Body of pancreas (tissue), 4 donors: ENCODE data around the gene PSMD13. TPM values are rescaled to one million over a fixed set of nuclear protein-coding genes. Genes with fewer than 3 reads are reported as not detected.

Experiments
- ATAC-seq: fragments of 150-250 bp; one replicate; pipeline ENCODE4 v1.9.1; 2016
- DNase-seq, 4 donors: peaks; one replicate each; pipeline ENCODE4 v3.0.0-alpha.2; 2019
- H3K27ac ChIP-seq, 4 donors: fragments of 200-600 bp; sonication (generic); 1 replicate in 3 of 4; 2 replicates in 1 of 4; pipeline versions ENCODE4 v1.5.1 to v1.6.1; 2016 to 2019; ENCODE audit warnings: mild to moderate bottlenecking in 1 of 4, mixed read lengths in 1 of 4, moderate library complexity in 1 of 4
- H3K27me3 ChIP-seq, 2 donors: fragments of 200-600 bp; sonication (generic); one replicate each; pipeline ENCODE4 v1.6.0; 2016; ENCODE audit warnings: mild to moderate bottlenecking in 1 of 2
- H3K36me3 ChIP-seq, 2 donors: fragments of 200-600 bp; sonication (generic); replicated peaks in 1 of 2; 2 replicates each; pipeline ENCODE4 v1.5.1; 2016; ENCODE audit warnings: low read depth in 2 of 2; ENCODE audit not compliant: insufficient read depth in 1 of 2
- H3K4me1 ChIP-seq: fragments of 200-600 bp; sonication (generic); one replicate; pipeline ENCODE4 v1.6.0; 2016
- H3K4me3 ChIP-seq, 2 donors: fragments of 200-600 bp; sonication (generic); 1 replicate in 1 of 2; 2 replicates in 1 of 2; pipeline ENCODE4 v1.5.1; 2016 to 2019
- H3K9me3 ChIP-seq, 3 donors: fragments of 200-600 bp; sonication (generic); 1 replicate in 2 of 3; 2 replicates in 1 of 3; pipeline ENCODE4 v1.5.1; 2016
- POLR2A ChIP-seq, 3 donors: fragments of 450-650 bp; IDR thresholded peaks; one replicate each; pipeline ENCODE4 v1.6.1; 2016; ENCODE audit warnings: antibody characterized with exemption in 3 of 3, mild to moderate bottlenecking in 2 of 3
- WGBS, 2 donors: methylation state at CpG; one replicate each; pipeline ENCODE4 v1.1.5; 2017; 5-methylcytosine and 5-hydroxymethylcytosine counted together
- intact Hi-C: fragments of 100-400 bp; cut with DNase I; formaldehyde crosslinking; loops from one replicate; pipeline ENCODE4 v1.15.1; 2023
- total RNA-seq, 2 donors: library from RNA; depleted of rRNA; stranded (reverse); fragments of >200 nt; gene quantifications; one replicate each; pipeline ENCODE4 v1.1.0, GENCODE V29; 2016
- TF ChIP-seq, protein P1 (sequence below), 7 experiments: fragments of 450-650 bp in 4 of 7; fragments of 200-600 bp in 3 of 7; sonication (generic) in 3 of 7; IDR thresholded peaks; one replicate each; pipeline ENCODE4 v1.5.1; 2016 to 2019; ENCODE audit warnings: antibody characterized with exemption in 7 of 7

Gene PSMD13
- total RNA-seq, 2 donors from 2014 or later, result 40.2 to 52.4 TPM

- peak in 2 of 4 donors; percentile 11 to 14 for DNase-seq
- intact Hi-C loops, result loop anchor here (5.0 kb wide), 1 partner anchor 53 kb away; no protein-coding TSS in a partner anchor
Measured at GRCh38 chr11:295351-296170, 58.8 kb downstream of the PSMD13 start.

DNA sequence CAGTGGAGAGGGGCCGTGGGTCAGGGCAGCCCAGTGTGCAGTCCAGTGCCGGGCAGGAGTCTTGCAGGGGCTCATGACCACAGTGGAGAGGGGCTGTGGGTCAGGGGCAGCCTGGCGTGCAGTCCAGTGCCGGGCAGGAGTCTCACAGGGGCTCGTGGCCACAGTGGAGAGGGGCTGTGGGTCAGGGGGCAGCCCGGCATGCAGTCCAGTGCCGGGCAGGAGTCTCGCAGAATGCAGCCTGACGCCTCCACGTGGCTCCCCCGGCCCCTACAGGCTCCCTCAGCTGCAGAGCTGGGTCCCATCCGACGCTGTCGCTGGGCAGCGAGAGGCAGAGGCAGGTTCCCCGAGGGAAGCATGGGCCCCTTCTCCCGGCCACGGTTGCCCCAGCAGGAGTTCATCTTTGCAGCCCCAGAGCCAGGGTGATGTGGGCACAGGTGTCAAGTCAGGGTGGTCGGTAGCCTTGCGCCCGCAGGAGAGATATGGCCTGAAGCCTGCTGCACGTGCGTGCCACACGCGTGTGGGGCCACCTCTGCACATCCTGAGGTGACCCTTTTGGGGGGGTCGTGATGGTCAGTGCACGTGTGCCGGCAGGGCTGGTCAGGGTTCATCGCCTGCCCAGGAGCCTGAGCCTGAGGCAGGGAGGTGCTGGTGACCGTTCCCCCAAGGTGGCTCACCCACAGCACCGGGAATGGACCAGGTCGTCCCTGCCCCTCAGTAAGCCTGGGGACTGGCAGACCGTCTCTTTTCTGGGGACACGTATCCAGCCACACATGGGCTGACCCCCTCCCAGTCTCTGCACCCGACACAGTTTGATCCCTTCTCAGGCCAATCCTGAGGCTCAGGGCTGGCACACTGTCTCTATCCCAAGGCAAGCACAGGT lies 59.6 kb downstream of the PSMD13 start:
- no peak for ATAC-seq
- Histone ChIP-seq H3K4me1 (peaks cover 85% of the 10 kb centered on the region), H3K4me3 (no peak overlapping the region), H3K36me3 (peaks cover 0 to 3% of the 10 kb centered on the region in 2 donors), H3K27me3 (no peaks in the 10 kb centered on the region), H3K9me3 (no peaks in the 10 kb centered on the region), H3K27ac (peak overlapping the region in 1 of 4 donors; percentile 37)
- WGBS, 2 donors, result 69 to 78% methylated on average over 9 to 30 of the region's 35 CpGs
- intact Hi-C loops, result loop anchor here (5.0 kb wide), 1 partner anchor 54 kb away; no protein-coding TSS in a partner anchor
- DNase-seq, result peak in 3 of 4 donors; percentile 7 to 15 (median 14)
- TF ChIP-seq, protein P1, sequence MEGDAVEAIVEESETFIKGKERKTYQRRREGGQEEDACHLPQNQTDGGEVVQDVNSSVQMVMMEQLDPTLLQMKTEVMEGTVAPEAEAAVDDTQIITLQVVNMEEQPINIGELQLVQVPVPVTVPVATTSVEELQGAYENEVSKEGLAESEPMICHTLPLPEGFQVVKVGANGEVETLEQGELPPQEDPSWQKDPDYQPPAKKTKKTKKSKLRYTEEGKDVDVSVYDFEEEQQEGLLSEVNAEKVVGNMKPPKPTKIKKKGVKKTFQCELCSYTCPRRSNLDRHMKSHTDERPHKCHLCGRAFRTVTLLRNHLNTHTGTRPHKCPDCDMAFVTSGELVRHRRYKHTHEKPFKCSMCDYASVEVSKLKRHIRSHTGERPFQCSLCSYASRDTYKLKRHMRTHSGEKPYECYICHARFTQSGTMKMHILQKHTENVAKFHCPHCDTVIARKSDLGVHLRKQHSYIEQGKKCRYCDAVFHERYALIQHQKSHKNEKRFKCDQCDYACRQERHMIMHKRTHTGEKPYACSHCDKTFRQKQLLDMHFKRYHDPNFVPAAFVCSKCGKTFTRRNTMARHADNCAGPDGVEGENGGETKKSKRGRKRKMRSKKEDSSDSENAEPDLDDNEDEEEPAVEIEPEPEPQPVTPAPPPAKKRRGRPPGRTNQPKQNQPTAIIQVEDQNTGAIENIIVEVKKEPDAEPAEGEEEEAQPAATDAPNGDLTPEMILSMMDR (IDR thresholded peaks at IDR 0.05), result no peak
- TF ChIP-seq POLR2A (IDR thresholded peaks at IDR 0.05), result peak in 2 of 3 donors; percentile 6 to 22

More at GRCh38 chr11:295351-296170, 58.8 kb downstream of the PSMD13 start:
- Histone ChIP-seq H3K4me3 (no peak overlapping the region), H3K9me3 (no peaks in the 10 kb centered on the region), H3K36me3 (peaks cover 0 to 3% of the 10 kb centered on the region in 2 donors), H3K27me3 (no peaks in the 10 kb centered on the region), H3K27ac (no peak overlapping the region), H3K4me1 (peaks cover 93% of the 10 kb centered on the region)
- ATAC-seq, result no peak
- TF ChIP-seq, protein P1 (IDR thresholded peaks at IDR 0.05), result no peak
- TF ChIP-seq POLR2A (IDR thresholded peaks at IDR 0.05), result no peak
- 75 to 82% methylated on average over 21 to 24 of the region's 26 CpGs for WGBS, 2 donors

GRCh38 chr11:297051-297585 lies 60.3 kb downstream of the PSMD13 start:
- peaks cover 0 to 3% of the 10 kb centered on the region in 2 donors for H3K36me3 ChIP-seq
- H3K4me3 ChIP-seq, result no peak overlapping the region
- H3K9me3 ChIP-seq, result no peaks in the 10 kb centered on the region
- H3K4me1 ChIP-seq, result peaks cover 78% of the 10 kb centered on the region
- H3K27ac ChIP-seq, result peak overlapping the region in 1 of 4 donors; percentile 37
- peak; percentile 6 for ATAC-seq
- TF ChIP-seq POLR2A (IDR thresholded peaks at IDR 0.05), result no peak
- TF ChIP-seq, protein P1 (IDR thresholded peaks at IDR 0.05), result no peak
- DNase-seq, result peak in 3 of 4 donors; percentile 37 to 49 (median 37)
- H3K27me3 ChIP-seq, result no peaks in the 10 kb centered on the region
- intact Hi-C loops, result loop anchor here (5.0 kb wide), 1 partner anchor 55 kb away; no protein-coding TSS in a partner anchor
- 39 to 45% methylated on average over 2 to 12 of the region's 13 CpGs for WGBS, 2 donors

DNA sequence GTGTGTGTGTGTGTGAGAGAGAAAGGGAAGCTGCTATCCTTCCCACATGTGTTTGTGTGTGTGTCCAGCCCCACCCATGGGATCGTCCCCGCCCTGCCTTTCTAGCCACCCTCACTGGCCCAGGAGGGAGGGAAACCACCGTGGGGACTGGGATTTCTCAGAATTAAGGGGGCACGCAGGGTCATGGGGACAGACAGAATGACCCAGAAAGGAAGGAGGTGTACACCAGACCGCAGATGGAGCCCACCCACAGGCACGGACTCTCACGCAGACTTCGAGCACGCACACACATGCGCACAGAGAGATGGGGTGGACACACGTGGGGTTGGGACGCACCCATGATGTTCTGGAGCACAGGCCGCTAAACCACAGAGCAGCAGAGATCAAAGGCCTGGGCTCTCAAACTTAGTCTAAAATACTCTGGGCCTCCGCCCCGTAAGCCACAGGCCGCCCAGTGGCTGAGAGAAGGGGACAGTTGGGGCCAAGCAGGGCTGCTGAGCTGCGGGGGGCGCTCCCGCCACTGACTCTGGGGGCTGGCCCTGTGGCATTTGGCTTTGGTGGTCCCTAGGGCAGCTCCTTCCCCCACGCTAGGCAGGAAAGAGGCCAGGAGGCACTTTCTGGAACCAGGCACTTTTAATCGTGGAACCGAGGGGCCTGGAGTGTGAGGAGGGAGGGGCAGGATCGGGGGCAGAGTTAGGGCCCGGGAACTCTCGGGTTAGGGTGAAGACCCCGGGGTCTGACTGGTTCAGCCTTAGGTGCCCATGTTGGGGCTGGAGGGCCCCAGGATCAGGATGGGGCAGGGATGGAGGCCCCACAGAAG lies 61.0 kb downstream of the PSMD13 start:
- ATAC-seq, result peak; percentile 17
- Histone ChIP-seq H3K27me3 (no peaks in the 10 kb centered on the region), H3K4me1 (peaks cover 71% of the 10 kb centered on the region), H3K36me3 (peaks cover 0 to 3% of the 10 kb centered on the region in 2 donors), H3K27ac (peak overlapping the region in 2 of 4 donors; percentile 37 to 50), H3K4me3 (no peak overlapping the region), H3K9me3 (no peaks in the 10 kb centered on the region)
- intact Hi-C loops, result loop anchor here (5.0 kb wide), 1 partner anchor 55 kb away; no protein-coding TSS in a partner anchor
- peak in 1 of 3 donors; percentile 9 for TF ChIP-seq POLR2A (IDR thresholded peaks at IDR 0.05)
- TF ChIP-seq, protein P1 (IDR thresholded peaks at IDR 0.05), result no peak
- WGBS, 2 donors, result 29 to 33% methylated on average over 13 to 26 of the region's 26 CpGs
- DNase-seq, result peak; percentile 31 to 51 (median 43)
